ENCODE results near the gene ACSL3.

ACSL3 gene

GRCh38 chr2:222883420-222883819 lies 22.6 kb downstream of the ACSL3 start:
- DNase-seq = no peak

GRCh38 chr2:222884114-222884771 lies 23.4 kb downstream of the ACSL3 start:
- DNase-seq = no peak

GRCh38 chr2:222884805-222885424 lies 24.1 kb downstream of the ACSL3 start:
- no peak for DNase-seq

GRCh38 chr2:222887124-222887523 lies 26.3 kb downstream of the ACSL3 start:
- no peak for DNase-seq

- DNase-seq = no peak
Measured at GRCh38 chr2:222888716-222889115, 27.9 kb downstream of the ACSL3 start.

- no peak for DNase-seq
Measured at GRCh38 chr2:222891890-222892289, 31.1 kb downstream of the ACSL3 start.

GRCh38 chr2:222892321-222892720 lies 31.5 kb downstream of the ACSL3 start:
- no peak for DNase-seq

GRCh38 chr2:222892761-222893160 lies 31.9 kb downstream of the ACSL3 start:
- no peak for DNase-seq

GRCh38 chr2:222893716-222894115 lies 32.9 kb downstream of the ACSL3 start:
- no peak for DNase-seq

GRCh38 chr2:222895144-222895543 lies 34.3 kb downstream of the ACSL3 start:
- no peak for DNase-seq

- no peak for DNase-seq
Measured at GRCh38 chr2:222897898-222898297, 37.1 kb downstream of the ACSL3 start.

GRCh38 chr2:222899413-222900181 lies 38.8 kb downstream of the ACSL3 start:
- no peak for DNase-seq

GRCh38 chr2:222900354-222900753 lies 39.5 kb downstream of the ACSL3 start:
- DNase-seq = no peak

- DNase-seq = no peak
Measured at GRCh38 chr2:222902660-222903059, 41.8 kb downstream of the ACSL3 start.

GRCh38 chr2:222903234-222904220 lies 42.7 kb downstream of the ACSL3 start:
- DNase-seq = no peak

GRCh38 chr2:222904557-222905258 lies 43.9 kb downstream of the ACSL3 start:
- no peak for DNase-seq

- DNase-seq = no peak
Measured at GRCh38 chr2:222907048-222907447, 46.2 kb downstream of the ACSL3 start.

GRCh38 chr2:222907790-222908441 lies 47.1 kb downstream of the ACSL3 start:
- DNase-seq = no peak

GRCh38 chr2:222909286-222909685 lies 48.5 kb downstream of the ACSL3 start:
- DNase-seq = no peak

GRCh38 chr2:222912117-222912516 lies 51.3 kb downstream of the ACSL3 start:
- DNase-seq = peak; percentile 7

- no peak for DNase-seq
Measured at GRCh38 chr2:222912776-222913175, 51.9 kb downstream of the ACSL3 start.
